GM19240 (cell line): ENCODE results near the gene NAP1L2.
"Not testable (repeated sequence)": the region's sequence is repeated elsewhere in the genome, so short reads cannot be mapped to it uniquely, and the experiment has no call there.

Experiments used
- DNase-seq: peaks from one replicate; pipeline ENCODE4 v3.0.0; 2011; ENCODE audit warnings: low spot score; ENCODE audit not compliant: insufficient read length

The NAP1L2 gene

GRCh38 chrX:73214426-73215094, at the start of gene NAP1L2:
Gene NAP1L2 (minus strand): TSS chrX:73214851. CDS start chrX:73214492, 359 bp downstream.
- DNase-seq = no peak

- DNase-seq = no peak
Observed at GRCh38 chrX:73262991-73263390, 48.3 kb upstream of the NAP1L2 start.

GRCh38 chrX:73239242-73239641, 24.6 kb upstream of the NAP1L2 start:
- DNase-seq = no peak

- DNase-seq = no peak
Observed at GRCh38 chrX:73217621-73218020, 3.0 kb upstream of the NAP1L2 start.

- DNase-seq = no peak
Observed at GRCh38 chrX:73215246-73215645, 595 bp upstream of the NAP1L2 start.

- DNase-seq = no peak
Observed at GRCh38 chrX:73213734-73214425, 771 bp downstream of the NAP1L2 start.

GRCh38 chrX:73206366-73206765, 8.3 kb downstream of the NAP1L2 start:
- DNase-seq = no peak

GRCh38 chrX:73182502-73183114, 32.0 kb downstream of the NAP1L2 start:
- no peak for DNase-seq

- DNase-seq = not testable (repeated sequence)
Observed at GRCh38 chrX:73168945-73169344, 45.7 kb downstream of the NAP1L2 start.
